H9 (cell line): ENCODE results near the gene RDH14. TPM values are rescaled to one million over a fixed set of nuclear protein-coding genes. Genes with fewer than 3 reads are reported as not detected.

Experiments used
- DNase-seq: peaks from one replicate; pipeline ENCODE4 v3.0.0-alpha.2; 2017
- H2AFZ ChIP-seq: one replicate; pipeline ENCODE4 v1.6.1; 2013; ENCODE audit warnings: mild to moderate bottlenecking, low read length, control low read depth, moderate library complexity
- H2AK5ac ChIP-seq: 2 replicates; pipeline ENCODE4 v1.6.1; 2013; ENCODE audit warnings: low read length, control low read depth, mixed read lengths; ENCODE audit not compliant: insufficient read length
- H2BK120ac ChIP-seq: one replicate; pipeline ENCODE4 v1.6.1; 2013; ENCODE audit warnings: low read depth, mild to moderate bottlenecking, low read length, control low read depth, inconsistent platforms; ENCODE audit not compliant: poor library complexity, severe bottlenecking
- H2BK12ac ChIP-seq: 2 replicates; pipeline ENCODE4 v1.6.1; 2013; ENCODE audit warnings: low read length, control low read depth, mixed read lengths, low read depth; ENCODE audit not compliant: insufficient read length
- H2BK15ac ChIP-seq: 2 replicates; pipeline ENCODE4 v1.6.1; 2013; ENCODE audit warnings: low read depth, low read length, control low read depth
- H2BK20ac ChIP-seq: one replicate; pipeline ENCODE4 v1.6.1; 2013; ENCODE audit warnings: low read depth, mild to moderate bottlenecking, low read length, control low read depth, inconsistent platforms; ENCODE audit not compliant: poor library complexity, severe bottlenecking
- H2BK5ac ChIP-seq: 2 replicates; pipeline ENCODE4 v1.6.1; 2013; ENCODE audit warnings: low read length, control low read depth, mixed read lengths; ENCODE audit not compliant: insufficient read length
- H3K14ac ChIP-seq: 2 replicates; pipeline ENCODE4 v1.6.1; 2013; ENCODE audit warnings: low read length, control low read depth; ENCODE audit not compliant: insufficient read depth
- H3K18ac ChIP-seq: 2 replicates; pipeline ENCODE4 v1.6.1; 2013; ENCODE audit warnings: low read depth, mild to moderate bottlenecking, mixed read lengths, low read length, control low read depth; ENCODE audit not compliant: insufficient read length
- H3K23ac ChIP-seq: 2 replicates; pipeline ENCODE4 v1.6.1; 2013; ENCODE audit warnings: low read length, control low read depth, mixed read lengths, low read depth; ENCODE audit not compliant: insufficient read length
- H3K23me2 ChIP-seq: 2 replicates; pipeline ENCODE4 v1.6.1; 2013; ENCODE audit warnings: low read depth, mild to moderate bottlenecking, mixed read lengths, low read length, control low read depth; ENCODE audit not compliant: insufficient read length, poor library complexity, severe bottlenecking
- H3K27ac ChIP-seq: 2 replicates; pipeline ENCODE4 v1.5.1; 2013; ENCODE audit warnings: low read length, control low read depth, mixed read lengths, low read depth; ENCODE audit not compliant: insufficient read length
- H3K27me3 ChIP-seq: 2 replicates; pipeline ENCODE4 v1.6.1; 2013; ENCODE audit warnings: low read length, control low read depth, inconsistent platforms; ENCODE audit not compliant: insufficient read depth
- H3K4ac ChIP-seq: 2 replicates; pipeline ENCODE4 v1.6.1; 2013; ENCODE audit warnings: low read depth, mild to moderate bottlenecking, control low read depth, inconsistent platforms, low read length, moderate library complexity
- H3K4me1 ChIP-seq: 2 replicates; pipeline ENCODE4 v1.6.1; 2013; ENCODE audit warnings: low read length, control low read depth, inconsistent platforms; ENCODE audit not compliant: insufficient read depth
- H3K4me2 ChIP-seq: 2 replicates; pipeline ENCODE4 v1.6.1; 2013; ENCODE audit warnings: low read length, control low read depth, mixed read lengths; ENCODE audit not compliant: insufficient read length, insufficient read depth
- H3K56ac ChIP-seq: 2 replicates; pipeline ENCODE4 v1.6.1; 2013; ENCODE audit warnings: low read depth, mild to moderate bottlenecking, mixed read lengths, low read length, control low read depth; ENCODE audit not compliant: insufficient read length
- H3K79me1 ChIP-seq: 2 replicates; pipeline ENCODE4 v1.6.1; 2013; ENCODE audit warnings: low read depth, mild to moderate bottlenecking, moderate library complexity, low read length, control low read depth, inconsistent platforms; ENCODE audit not compliant: insufficient read depth, poor library complexity, severe bottlenecking
- H3K79me2 ChIP-seq: 2 replicates; pipeline ENCODE4 v1.6.1; 2013; ENCODE audit warnings: low read length, control low read depth, inconsistent platforms; ENCODE audit not compliant: insufficient read depth
- H3K9ac ChIP-seq: 2 replicates; pipeline ENCODE4 v1.6.1; 2013; ENCODE audit warnings: low read length, control low read depth, mixed read lengths; ENCODE audit not compliant: insufficient read length; ENCODE audit errors: extremely low read depth
- H3K9me3 ChIP-seq: one replicate; pipeline ENCODE4 v1.6.1; 2013; ENCODE audit warnings: low read depth, low read length, inconsistent platforms; ENCODE audit not compliant: control insufficient read depth
- H3T11ph ChIP-seq: one replicate; pipeline ENCODE4 v1.6.1; 2013; ENCODE audit warnings: mild to moderate bottlenecking, low read length, control low read depth, inconsistent platforms
- H4K20me1 ChIP-seq: one replicate; pipeline ENCODE4 v1.6.1; 2013; ENCODE audit not compliant: control insufficient read depth, insufficient read length, insufficient read depth
- H4K5ac ChIP-seq: 2 replicates; pipeline ENCODE4 v1.6.1; 2013; ENCODE audit warnings: low read depth, mild to moderate bottlenecking, mixed read lengths, low read length, control low read depth; ENCODE audit not compliant: insufficient read length
- H4K8ac ChIP-seq: replicated peaks from 2 replicates; pipeline ENCODE4 v1.6.1; 2013; ENCODE audit warnings: low read length, control low read depth, mixed read lengths, low read depth; ENCODE audit not compliant: insufficient read length
- H4K91ac ChIP-seq: 2 replicates; pipeline ENCODE4 v1.6.1; 2013; ENCODE audit warnings: low read depth, mild to moderate bottlenecking, moderate library complexity, mixed read lengths, low read length, control low read depth; ENCODE audit not compliant: insufficient read length
- H3K27ac Mint-ChIP-seq, 3 experiments: 2 replicates in 2 of 3; 3 replicates in 1 of 3; pipeline ENCODE4 v1.8.0; 2020 to 2021; ENCODE audit warnings: mixed read lengths in 3 of 3, mild to moderate bottlenecking in 1 of 3, moderate library complexity in 1 of 3
- H3K27me3 Mint-ChIP-seq: 2 replicates; pipeline ENCODE4 v1.8.0; 2021; ENCODE audit warnings: low read depth, mild to moderate bottlenecking, moderate library complexity, mixed read lengths
- H3K36me3 Mint-ChIP-seq, 3 experiments: 2 replicates in 2 of 3; 3 replicates in 1 of 3; pipeline ENCODE4 v1.8.0; 2020 to 2021; ENCODE audit warnings: low read depth in 3 of 3, mixed read lengths in 3 of 3; ENCODE audit not compliant: insufficient read depth in 1 of 3
- H3K4me1 Mint-ChIP-seq, 2 experiments: 2 replicates each; pipeline ENCODE4 v1.8.0; 2020; ENCODE audit warnings: mixed read lengths in 2 of 2
- H3K4me3 Mint-ChIP-seq, 2 experiments: 2 replicates in 1 of 2; 3 replicates in 1 of 2; pipeline ENCODE4 v1.8.0; 2020 to 2021; ENCODE audit warnings: mild to moderate bottlenecking in 2 of 2, mixed read lengths in 2 of 2, moderate library complexity in 1 of 2
- H3K9me3 Mint-ChIP-seq, 2 experiments: 2 replicates in 1 of 2; 3 replicates in 1 of 2; pipeline ENCODE4 v1.8.0; 2020; ENCODE audit warnings: mild to moderate bottlenecking in 2 of 2, mixed read lengths in 2 of 2, moderate library complexity in 1 of 2
- CTCF ChIP-seq: fragments of 200-600 bp; sonication (generic); conservative IDR thresholded peaks from 3 replicates; pipeline ENCODE4 v1.8.0; 2021; ENCODE audit warnings: antibody characterized with exemption, mild to moderate bottlenecking
- WGBS: extraction: QIAGEN DNeasy Blood & Tissue Kit; methylation state at CpG from one replicate; pipeline ENCODE4 v1.1.7; 2013; ENCODE audit warnings: missing lambda C conversion rate, low lambda C conversion rate, mixed read lengths; ENCODE audit not compliant: insufficient read length; ENCODE audit errors: extremely low coverage; 5-methylcytosine and 5-hydroxymethylcytosine counted together
- total RNA-seq: library from RNA; stranded (reverse); gene quantifications from 2 replicates; pipeline ENCODE4 v1.2.1, GENCODE V29; 2021

Gene RDH14
- total RNA-seq, 1 experiment from 2014 or later = 25.5 TPM

GRCh38 chr2:18584608-18584954 is 24.1 kb upstream of the RDH14 start:
- H2BK15ac ChIP-seq = no peak overlapping the region; the same call in 1 of the 2 replicates
- no peaks in the 10 kb centered on the region for H3K27me3 Mint-ChIP-seq
- no peak overlapping the region; the same call in 1 of the 2 replicates for H3K4ac ChIP-seq
- no peaks in the 10 kb centered on the region for H3K23me2 ChIP-seq
- no peak overlapping the region for H3K18ac ChIP-seq
- H3K4me1 Mint-ChIP-seq = peaks cover 0 to 2% of the 10 kb centered on the region in 2 experiments; a peak in 1 of 4 replicates
- no peak overlapping the region for H3K9ac ChIP-seq
- H3K79me2 ChIP-seq = no peaks in the 10 kb centered on the region
- H4K5ac ChIP-seq = no peak overlapping the region
- H3K36me3 Mint-ChIP-seq = no peaks in the 10 kb centered on the region; a peak in 3 of 7 replicates
- no peak overlapping the region for H2BK120ac ChIP-seq
- no peaks in the 10 kb centered on the region for H4K20me1 ChIP-seq
- H3K79me1 ChIP-seq = no peaks in the 10 kb centered on the region
- no peak overlapping the region for H3K14ac ChIP-seq
- no peaks in the 10 kb centered on the region for H3K9me3 ChIP-seq
- peaks cover 0 to 4% of the 10 kb centered on the region in 2 experiments; a peak in 3 of 5 replicates for H3K9me3 Mint-ChIP-seq
- H2AFZ ChIP-seq = no peak overlapping the region
- no peak overlapping the region for H2BK5ac ChIP-seq
- H3K4me1 ChIP-seq = no peaks in the 10 kb centered on the region
- no peak overlapping the region for H2BK12ac ChIP-seq
- no peak overlapping the region for H3K4me2 ChIP-seq
- H3T11ph ChIP-seq = no peak overlapping the region
- no CpG with 5 or more reads among the region's 32 CpGs for WGBS
- H3K56ac ChIP-seq = no peak overlapping the region
- H3K27me3 ChIP-seq = no peaks in the 10 kb centered on the region
- H3K4me3 Mint-ChIP-seq = no peak overlapping the region
- no peak overlapping the region for H2BK20ac ChIP-seq
- H3K27ac Mint-ChIP-seq = no peak overlapping the region
- no peak overlapping the region for H2AK5ac ChIP-seq
- no peak overlapping the region for H3K23ac ChIP-seq
- no peak overlapping the region for H4K91ac ChIP-seq
- no peak for DNase-seq
- TF ChIP-seq CTCF = no peak
- no peak overlapping the region for H3K27ac ChIP-seq
- H4K8ac ChIP-seq = no peak overlapping the region
